SU-DHL-6 (cell line): ENCODE data around the gene CAMK1D.
"Not testable (repeated sequence)": the region's sequence is repeated elsewhere in the genome, so short reads cannot be mapped to it uniquely, and the experiment has no call there.

Experiments used
- H2AFZ ChIP-seq: fragments of 200-600 bp; sonication (generic); 2 replicates; pipeline ENCODE4 v1.6.1; 2014; ENCODE audit warnings: low read depth, mild to moderate bottlenecking, moderate library complexity, mixed read lengths, antibody characterized with exemption, low read length; ENCODE audit not compliant: severe bottlenecking
- H3F3A ChIP-seq: fragments of 200-600 bp; shearing (Covaris generic); 2 replicates; pipeline ENCODE4 v1.6.0; 2016; ENCODE audit warnings: antibody characterized with exemption, mild to moderate bottlenecking; ENCODE audit not compliant: insufficient read depth
- H3K27ac ChIP-seq: fragments of 200-600 bp; sonication (generic); 2 replicates; pipeline ENCODE4 v1.5.1; 2016; ENCODE audit warnings: low read depth, mild to moderate bottlenecking, low read length, moderate library complexity, mixed read lengths
- H3K27me3 ChIP-seq: fragments of 200-600 bp; sonication (generic), shearing (Covaris generic); 2 replicates; pipeline ENCODE4 v1.6.0; 2014; ENCODE audit warnings: mild to moderate bottlenecking, low read length
- H3K36me3 ChIP-seq: fragments of 200-600 bp; sonication (generic); 2 replicates; pipeline ENCODE4 v1.6.1; 2014; ENCODE audit warnings: mild to moderate bottlenecking, low read length, mixed read lengths
- H3K4me2 ChIP-seq: fragments of 300-600, 200-600 bp; shearing (Covaris generic), sonication (generic); 2 replicates; pipeline ENCODE4 v1.6.0; 2014; ENCODE audit warnings: low read length, low read depth, mild to moderate bottlenecking; ENCODE audit not compliant: poor library complexity, severe bottlenecking
- H3K4me3 ChIP-seq: fragments of 200-600 bp; sonication (generic); 2 replicates; pipeline ENCODE4 v1.5.1; 2014; ENCODE audit warnings: antibody characterized with exemption, low read length, mild to moderate bottlenecking, mixed read lengths; ENCODE audit not compliant: insufficient read depth, poor library complexity, severe bottlenecking
- H3K79me2 ChIP-seq: fragments of 200-600 bp; sonication (generic); 2 replicates; pipeline ENCODE4 v1.6.1; 2014; ENCODE audit warnings: mild to moderate bottlenecking, low read length, moderate library complexity; ENCODE audit not compliant: insufficient read depth
- H3K9ac ChIP-seq: fragments of 200-600 bp; sonication (generic); 2 replicates; pipeline ENCODE4 v1.7.0; 2014; ENCODE audit warnings: mild to moderate bottlenecking, low read length
- H3K9me2 ChIP-seq: fragments of 200-600 bp; sonication (generic); replicated peaks from 2 replicates; pipeline ENCODE4 v1.6.1; 2014; ENCODE audit warnings: low read length; ENCODE audit not compliant: insufficient read depth
- H3K9me3 ChIP-seq: fragments of 200-600 bp; sonication (generic); 2 replicates; pipeline ENCODE4 v1.6.1; 2014; ENCODE audit warnings: low read length, mixed read lengths; ENCODE audit not compliant: insufficient read depth
- H4K20me1 ChIP-seq: fragments of 200-600 bp; sonication (generic); 2 replicates; pipeline ENCODE4 v1.6.1; 2014; ENCODE audit warnings: low read depth, mild to moderate bottlenecking, antibody characterized with exemption, low read length, moderate library complexity, mixed read lengths
- CTCF ChIP-seq: fragments of 200-600 bp; sonication (generic); IDR thresholded peaks from one replicate; pipeline ENCODE4 v1.5.1; 2017; ENCODE audit warnings: antibody characterized with exemption, mild to moderate bottlenecking, low read length, moderate library complexity; ENCODE audit not compliant: insufficient read depth, poor library complexity, severe bottlenecking
- EZH2phosphoT487 ChIP-seq: fragments of 200-600 bp; sonication (generic), shearing (Covaris generic); conservative IDR thresholded peaks from 2 replicates; pipeline ENCODE4 v1.6.1; 2018; ENCODE audit warnings: mild to moderate bottlenecking, antibody characterized with exemption, low read length, moderate library complexity, mixed read lengths

Gene CAMK1D

GRCh38 chr10:12358863-12359564 lies 9.7 kb downstream of the CAMK1D start:
- Histone ChIP-seq H3K4me3 (no peak overlapping the region), H3F3A (no peaks in the 10 kb centered on the region), H3K27ac (peak overlapping the region; percentile 36), H3K9me3 (no peaks in the 10 kb centered on the region), H3K4me2 (peak overlapping the region; percentile 52), H2AFZ (no peak overlapping the region), H3K9me2 (no peaks in the 10 kb centered on the region), H4K20me1 (peaks cover 13% of the 10 kb centered on the region; the same call in 1 of the 2 replicates), H3K9ac (peak overlapping the region; percentile 29), H3K27me3 (no peaks in the 10 kb centered on the region), H3K79me2 (peaks cover 99% of the 10 kb centered on the region), H3K36me3 (no peaks in the 10 kb centered on the region)
- TF ChIP-seq CTCF: no peak
- TF ChIP-seq EZH2phosphoT487: no peak

DNA sequence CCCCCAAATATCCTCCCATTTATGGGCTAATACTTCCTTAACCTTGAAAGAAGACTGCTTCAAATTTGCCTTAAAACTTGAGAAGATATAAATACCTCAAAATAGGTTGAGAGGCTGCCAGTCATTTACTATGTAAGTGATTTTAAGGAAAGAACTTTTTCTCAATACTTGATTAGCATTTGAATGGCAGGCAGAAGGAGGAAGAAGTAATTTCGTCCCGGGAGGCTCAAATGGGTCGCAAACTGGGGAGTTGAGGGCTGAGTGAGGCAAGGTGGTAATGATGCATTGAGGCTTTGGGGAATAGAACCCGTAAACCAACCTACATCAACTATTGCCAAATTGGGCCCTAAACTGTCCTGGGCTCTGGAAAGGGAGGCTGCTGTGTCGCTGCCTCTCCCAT lies 11.1 kb downstream of the CAMK1D start:
- Histone ChIP-seq H3K4me2 (no peak overlapping the region), H3K9ac (no peak overlapping the region), H3F3A (no peaks in the 10 kb centered on the region), H3K4me3 (no peak overlapping the region), H3K36me3 (no peaks in the 10 kb centered on the region), H3K9me3 (no peaks in the 10 kb centered on the region), H3K27ac (no peak overlapping the region), H3K27me3 (no peaks in the 10 kb centered on the region), H3K9me2 (no peaks in the 10 kb centered on the region), H4K20me1 (peaks cover 9% of the 10 kb centered on the region; the same call in 1 of the 2 replicates), H2AFZ (no peak overlapping the region), H3K79me2 (peaks cover 99% of the 10 kb centered on the region)
- TF ChIP-seq EZH2phosphoT487 (no peak), CTCF (no peak)

GRCh38 chr10:12361115-12361514 lies 11.8 kb downstream of the CAMK1D start:
- not testable (repeated sequence) for H3K9ac ChIP-seq, H3K9me2 ChIP-seq, H3K4me3 ChIP-seq, H3K36me3 ChIP-seq, H4K20me1 ChIP-seq, H3K27ac ChIP-seq, H3K9me3 ChIP-seq, H3K4me2 ChIP-seq, H3F3A ChIP-seq, H3K27me3 ChIP-seq, H2AFZ ChIP-seq
- peaks cover 99% of the 10 kb centered on the region for H3K79me2 ChIP-seq

- Histone ChIP-seq H3K79me2 (peaks cover 97% of the 10 kb centered on the region), H3K9me2 (no peaks in the 10 kb centered on the region), H3F3A (no peaks in the 10 kb centered on the region), H3K27ac (no peak overlapping the region), H4K20me1 (peaks cover 3% of the 10 kb centered on the region; the same call in 1 of the 2 replicates), H3K9me3 (no peaks in the 10 kb centered on the region), H3K27me3 (no peaks in the 10 kb centered on the region), H3K9ac (no peak overlapping the region), H3K4me3 (no peak overlapping the region), H3K4me2 (no peak overlapping the region), H2AFZ (no peak overlapping the region), H3K36me3 (no peaks in the 10 kb centered on the region)
- TF ChIP-seq CTCF: no peak
- TF ChIP-seq EZH2phosphoT487: no peak
Observed at GRCh38 chr10:12364559-12364958, 15.2 kb downstream of the CAMK1D start.
